SH-SY5Y (cell line): Measurements from ENCODE around the gene CCDC85C.
A peak's percentile ranks its signal among the peaks of the same experiment; 100 is the strongest.

Experiments
- GATA2 ChIP-seq: IDR thresholded peaks from 2 replicates; pipeline ENCODE4 v1.6.1; 2011; ENCODE audit warnings: mild to moderate bottlenecking, low read depth, low read length
- GATA3 ChIP-seq: IDR thresholded peaks from 2 replicates; pipeline ENCODE4 v1.6.1; 2011; ENCODE audit warnings: low read depth, mild to moderate bottlenecking, low read length, moderate library complexity

CCDC85C gene

GRCh38 chr14:99570544-99571302 is 33.3 kb downstream of the CCDC85C start:
- TF ChIP-seq GATA2 (no peak), GATA3 (no peak)

- no peak for TF ChIP-seq GATA2
- no peak for TF ChIP-seq GATA3
These were observed 34.1 kb downstream of the CCDC85C start for GRCh38 chr14:99569725-99570543.

GRCh38 chr14:99568567-99569560 is 35.1 kb downstream of the CCDC85C start:
- TF ChIP-seq GATA2, result no peak
- no peak for TF ChIP-seq GATA3

GRCh38 chr14:99566390-99567354 is 37.3 kb downstream of the CCDC85C start:
- TF ChIP-seq GATA2, result no peak
- no peak for TF ChIP-seq GATA3

- no peak for TF ChIP-seq GATA3
- no peak for TF ChIP-seq GATA2
These were observed 38.0 kb downstream of the CCDC85C start for GRCh38 chr14:99566009-99566389.

- TF ChIP-seq GATA3, result no peak
- no peak for TF ChIP-seq GATA2
These were observed 38.6 kb downstream of the CCDC85C start for GRCh38 chr14:99565383-99565782.

- TF ChIP-seq GATA2, result no peak
- no peak for TF ChIP-seq GATA3
These were observed 39.1 kb downstream of the CCDC85C start for GRCh38 chr14:99564926-99565259.

- TF ChIP-seq GATA3 (no peak), GATA2 (peak; percentile 75)
These were observed 39.6 kb downstream of the CCDC85C start for GRCh38 chr14:99564256-99564925.

GRCh38 chr14:99563749-99564129 is 40.3 kb downstream of the CCDC85C start:
- TF ChIP-seq GATA3 (no peak), GATA2 (no peak)

GRCh38 chr14:99562856-99563748 is 40.9 kb downstream of the CCDC85C start:
- TF ChIP-seq GATA3, result no peak
- no peak for TF ChIP-seq GATA2

- TF ChIP-seq GATA2, result no peak
- TF ChIP-seq GATA3, result no peak
These were observed 42.1 kb downstream of the CCDC85C start for GRCh38 chr14:99561864-99562263.
